Body of pancreas (tissue), 4 donors: ENCODE data around the gene ARFGAP3. TPM values are rescaled to one million over a fixed set of nuclear protein-coding genes. Genes with fewer than 3 reads are reported as not detected.

Source experiments
- ATAC-seq: fragments of 150-250 bp; one replicate; pipeline ENCODE4 v1.9.1; 2016
- DNase-seq, 4 donors: peaks; one replicate each; pipeline ENCODE4 v3.0.0-alpha.2; 2019
- H3K27ac ChIP-seq, 4 donors: fragments of 200-600 bp; sonication (generic); 1 replicate in 3 of 4; 2 replicates in 1 of 4; pipeline versions ENCODE4 v1.5.1 to v1.6.1; 2016 to 2019; ENCODE audit warnings: mild to moderate bottlenecking in 1 of 4, mixed read lengths in 1 of 4, moderate library complexity in 1 of 4
- H3K27me3 ChIP-seq, 2 donors: fragments of 200-600 bp; sonication (generic); one replicate each; pipeline ENCODE4 v1.6.0; 2016; ENCODE audit warnings: mild to moderate bottlenecking in 1 of 2
- H3K36me3 ChIP-seq, 2 donors: fragments of 200-600 bp; sonication (generic); replicated peaks in 1 of 2; 2 replicates each; pipeline ENCODE4 v1.5.1; 2016; ENCODE audit warnings: low read depth in 2 of 2; ENCODE audit not compliant: insufficient read depth in 1 of 2
- H3K4me1 ChIP-seq: fragments of 200-600 bp; sonication (generic); one replicate; pipeline ENCODE4 v1.6.0; 2016
- H3K4me3 ChIP-seq, 2 donors: fragments of 200-600 bp; sonication (generic); 1 replicate in 1 of 2; 2 replicates in 1 of 2; pipeline ENCODE4 v1.5.1; 2016 to 2019
- H3K9me3 ChIP-seq, 3 donors: fragments of 200-600 bp; sonication (generic); 1 replicate in 2 of 3; 2 replicates in 1 of 3; pipeline ENCODE4 v1.5.1; 2016
- POLR2A ChIP-seq, 3 donors: fragments of 450-650 bp; IDR thresholded peaks; one replicate each; pipeline ENCODE4 v1.6.1; 2016; ENCODE audit warnings: antibody characterized with exemption in 3 of 3, mild to moderate bottlenecking in 2 of 3
- WGBS, 2 donors: methylation state at CpG; one replicate each; pipeline ENCODE4 v1.1.5; 2017; 5-methylcytosine and 5-hydroxymethylcytosine counted together
- intact Hi-C: fragments of 100-400 bp; cut with DNase I; formaldehyde crosslinking; loops from one replicate; pipeline ENCODE4 v1.15.1; 2023
- total RNA-seq, 2 donors: library from RNA; depleted of rRNA; stranded (reverse); fragments of >200 nt; gene quantifications; one replicate each; pipeline ENCODE4 v1.1.0, GENCODE V29; 2016
- TF ChIP-seq, protein P1 (sequence below), 7 experiments: fragments of 450-650 bp in 4 of 7; fragments of 200-600 bp in 3 of 7; sonication (generic) in 3 of 7; IDR thresholded peaks; one replicate each; pipeline ENCODE4 v1.5.1; 2016 to 2019; ENCODE audit warnings: antibody characterized with exemption in 7 of 7

ARFGAP3 gene
- total RNA-seq, 2 donors from 2014 or later, result 64.3 to 73.2 TPM

DNA sequence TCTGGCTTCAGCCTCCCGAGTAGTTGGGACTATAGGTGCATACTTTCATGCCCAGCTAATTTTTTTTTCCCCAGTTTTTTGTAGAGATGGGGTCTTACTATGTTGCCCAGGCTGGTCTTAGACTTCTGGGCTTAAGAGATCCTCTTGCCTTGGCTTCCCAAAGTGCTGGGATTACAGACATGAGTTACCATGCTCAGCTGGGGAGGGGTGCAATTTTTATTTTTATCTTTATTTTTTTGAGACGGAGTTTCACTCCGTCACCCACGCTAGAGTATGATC is 86.7 kb downstream of the ARFGAP3 start:
- DNase-seq, result no peak
- peaks cover 30% of the 10 kb centered on the region for H3K4me1 ChIP-seq
- 60 to 84% methylated on average over 4 of the region's 4 CpGs for WGBS, 2 donors
- no peak overlapping the region for H3K4me3 ChIP-seq
- H3K36me3 ChIP-seq, result no peaks in the 10 kb centered on the region
- intact Hi-C loops, result no loop called here
- no peak for ATAC-seq
- TF ChIP-seq, protein P1, sequence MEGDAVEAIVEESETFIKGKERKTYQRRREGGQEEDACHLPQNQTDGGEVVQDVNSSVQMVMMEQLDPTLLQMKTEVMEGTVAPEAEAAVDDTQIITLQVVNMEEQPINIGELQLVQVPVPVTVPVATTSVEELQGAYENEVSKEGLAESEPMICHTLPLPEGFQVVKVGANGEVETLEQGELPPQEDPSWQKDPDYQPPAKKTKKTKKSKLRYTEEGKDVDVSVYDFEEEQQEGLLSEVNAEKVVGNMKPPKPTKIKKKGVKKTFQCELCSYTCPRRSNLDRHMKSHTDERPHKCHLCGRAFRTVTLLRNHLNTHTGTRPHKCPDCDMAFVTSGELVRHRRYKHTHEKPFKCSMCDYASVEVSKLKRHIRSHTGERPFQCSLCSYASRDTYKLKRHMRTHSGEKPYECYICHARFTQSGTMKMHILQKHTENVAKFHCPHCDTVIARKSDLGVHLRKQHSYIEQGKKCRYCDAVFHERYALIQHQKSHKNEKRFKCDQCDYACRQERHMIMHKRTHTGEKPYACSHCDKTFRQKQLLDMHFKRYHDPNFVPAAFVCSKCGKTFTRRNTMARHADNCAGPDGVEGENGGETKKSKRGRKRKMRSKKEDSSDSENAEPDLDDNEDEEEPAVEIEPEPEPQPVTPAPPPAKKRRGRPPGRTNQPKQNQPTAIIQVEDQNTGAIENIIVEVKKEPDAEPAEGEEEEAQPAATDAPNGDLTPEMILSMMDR (IDR thresholded peaks at IDR 0.05), result no peak
- no peak for TF ChIP-seq POLR2A (IDR thresholded peaks at IDR 0.05)
- no peaks in the 10 kb centered on the region for H3K9me3 ChIP-seq
- no peak overlapping the region for H3K27ac ChIP-seq
- H3K27me3 ChIP-seq, result no peaks in the 10 kb centered on the region

DNA sequence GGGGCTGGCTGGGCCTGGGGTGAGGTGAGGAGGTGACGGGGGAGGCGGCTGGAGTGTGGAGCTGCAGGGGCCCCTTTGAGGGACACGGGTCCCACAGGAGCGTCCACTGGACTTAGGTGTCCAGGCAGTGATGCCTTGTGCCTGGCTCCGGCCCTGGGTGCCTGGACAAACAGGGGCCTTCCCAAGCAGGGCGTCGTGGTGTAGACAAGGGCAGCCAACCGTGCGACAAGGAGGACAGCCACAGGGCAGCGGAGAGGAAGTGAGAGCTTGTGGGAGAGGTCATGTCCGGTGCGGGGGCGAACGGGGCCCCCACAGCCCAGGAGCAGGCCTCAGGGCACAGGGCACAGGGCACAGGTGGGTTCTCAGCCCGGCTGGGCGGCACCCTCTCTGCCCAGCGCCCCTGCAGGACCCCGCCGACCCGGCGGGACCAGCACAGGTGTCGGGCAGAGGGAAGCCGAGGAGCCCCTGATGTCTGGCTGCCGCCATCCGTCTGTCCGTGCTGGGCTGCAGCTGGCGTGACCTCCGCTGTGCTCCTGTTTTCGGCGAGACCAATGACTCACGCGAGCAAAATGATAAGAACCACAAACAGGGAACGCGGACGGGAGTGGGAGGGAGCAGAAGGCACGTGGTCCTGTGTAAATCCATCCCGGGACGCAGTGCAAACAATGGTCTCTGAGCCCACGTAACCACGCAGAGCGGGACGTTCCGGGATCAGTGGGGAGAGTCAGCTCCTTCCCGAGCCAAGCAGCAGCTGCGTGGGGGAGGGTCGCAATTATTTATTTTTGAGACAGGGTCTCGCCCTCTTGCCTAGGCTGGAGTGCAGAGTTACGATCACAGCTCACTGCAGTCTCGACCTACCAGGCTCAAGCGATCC is 87.3 kb downstream of the ARFGAP3 start:
- no peak overlapping the region for H3K4me3 ChIP-seq
- TF ChIP-seq, protein P1 (IDR thresholded peaks at IDR 0.05), result no peak
- peak in 1 of 3 donors; percentile 17 for TF ChIP-seq POLR2A (IDR thresholded peaks at IDR 0.05)
- intact Hi-C loops, result loop anchor here (10.0 kb wide), 1 partner anchor 115 kb away; no protein-coding TSS in a partner anchor

DNA sequence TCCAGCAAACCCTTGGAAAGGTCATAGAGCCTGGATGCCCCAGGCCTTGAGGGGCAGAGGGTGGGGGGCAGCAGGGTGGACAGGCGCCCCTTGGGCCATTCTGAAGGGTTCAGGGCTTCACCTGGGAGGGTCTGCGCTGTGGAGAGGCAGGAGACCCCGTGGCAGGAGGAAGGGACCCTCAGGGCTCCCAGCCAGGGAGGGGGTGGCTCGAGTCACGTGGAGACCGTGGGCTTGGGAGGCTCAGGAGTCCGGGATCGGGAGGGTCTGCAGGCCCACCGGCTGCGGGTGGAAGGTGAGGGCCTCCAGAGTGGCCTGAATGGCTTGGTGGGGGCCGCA is 87.9 kb downstream of the ARFGAP3 start:
- DNase-seq, result no peak
- Histone ChIP-seq H3K27ac (no peak overlapping the region), H3K4me1 (peaks cover 30% of the 10 kb centered on the region), H3K36me3 (no peaks in the 10 kb centered on the region), H3K27me3 (no peaks in the 10 kb centered on the region), H3K9me3 (no peaks in the 10 kb centered on the region), H3K4me3 (no peak overlapping the region)
- intact Hi-C loops, result loop anchor here (10.0 kb wide), 1 partner anchor 114 kb away; no protein-coding TSS in a partner anchor
- no peak for ATAC-seq
- 88 to 96% methylated on average over 8 to 9 of the region's 11 CpGs for WGBS, 2 donors
- TF ChIP-seq, protein P1 (IDR thresholded peaks at IDR 0.05), result no peak
- no peak for TF ChIP-seq POLR2A (IDR thresholded peaks at IDR 0.05)

More for the DNA sequence above, 87.3 kb downstream of the ARFGAP3 start:
- DNase-seq (peak; percentile 64 to 86 (median 79)), ATAC-seq (peak; percentile 87)
- Histone ChIP-seq H3K4me1 (peaks cover 30% of the 10 kb centered on the region), H3K9me3 (no peaks in the 10 kb centered on the region), H3K27me3 (no peaks in the 10 kb centered on the region), H3K27ac (no peak overlapping the region), H3K36me3 (no peaks in the 10 kb centered on the region)
- 23 to 25% methylated on average over 29 to 34 of the region's 50 CpGs for WGBS, 2 donors

DNA sequence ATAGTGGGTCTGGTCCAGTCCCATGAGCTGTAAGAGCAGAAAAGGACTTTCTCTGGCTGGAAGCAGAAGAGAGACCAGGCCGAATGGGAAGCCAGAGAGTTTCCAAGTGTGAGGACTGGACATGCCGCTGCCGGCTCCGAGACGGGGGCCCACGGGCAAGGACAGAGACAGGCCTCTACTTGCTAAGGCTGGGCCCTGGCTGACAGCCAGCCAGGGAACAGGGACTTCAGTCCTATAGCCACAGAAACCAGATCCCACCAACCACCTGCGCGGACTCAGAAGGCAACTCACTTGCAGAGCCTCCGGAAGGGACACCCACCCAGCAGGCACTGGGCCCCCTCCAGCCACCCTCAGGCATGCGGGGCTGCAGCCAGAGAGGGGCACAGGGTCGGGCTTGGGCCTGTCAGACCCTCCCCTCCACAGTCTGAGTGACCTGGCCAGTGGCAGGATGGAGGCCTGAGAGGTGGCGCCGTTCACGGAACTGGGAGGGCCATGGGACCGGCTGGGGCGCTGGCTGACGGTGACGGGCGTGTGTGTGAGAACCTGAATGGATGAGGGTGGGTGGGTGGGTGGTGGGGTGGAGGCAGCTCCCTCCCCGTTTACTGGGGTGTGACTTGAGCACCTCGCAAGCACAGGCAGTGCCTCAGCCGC is 88.6 kb downstream of the ARFGAP3 start:
- DNase-seq, result no peak
- WGBS, 2 donors, result 79 to 96% methylated on average over 13 to 17 of the region's 22 CpGs
- no peaks in the 10 kb centered on the region for H3K27me3 ChIP-seq
- no peak overlapping the region for H3K27ac ChIP-seq
- no peaks in the 10 kb centered on the region for H3K9me3 ChIP-seq
- H3K4me3 ChIP-seq, result no peak overlapping the region
- TF ChIP-seq, protein P1 (IDR thresholded peaks at IDR 0.05), result no peak
- TF ChIP-seq POLR2A (IDR thresholded peaks at IDR 0.05), result no peak
- ATAC-seq, result no peak
- intact Hi-C loops, result loop anchor here (10.0 kb wide), 1 partner anchor 114 kb away; no protein-coding TSS in a partner anchor
- peaks cover 29% of the 10 kb centered on the region for H3K4me1 ChIP-seq
- H3K36me3 ChIP-seq, result no peaks in the 10 kb centered on the region
